DMS79 (cell line): Measurements from ENCODE around the gene LRTM2.

Experiments
- DNase-seq: peaks from one replicate; lab custom pipeline; 2025; lab: John Stamatoyannopoulos, UW

Gene LRTM2

GRCh38 chr12:1842183-1842904 is 22.0 kb downstream of the LRTM2 start:
- DNase-seq: no peak

GRCh38 chr12:1842905-1843640 is 22.7 kb downstream of the LRTM2 start:
- DNase-seq: no peak

GRCh38 chr12:1843641-1844005 is 23.3 kb downstream of the LRTM2 start:
- no peak for DNase-seq

GRCh38 chr12:1844223-1844622 is 23.9 kb downstream of the LRTM2 start:
- no peak for DNase-seq

GRCh38 chr12:1844661-1845409 is 24.5 kb downstream of the LRTM2 start:
- no peak for DNase-seq

GRCh38 chr12:1845427-1845826 is 25.1 kb downstream of the LRTM2 start:
- DNase-seq: no peak

GRCh38 chr12:1845886-1846285 is 25.5 kb downstream of the LRTM2 start:
- DNase-seq: no peak

GRCh38 chr12:1846421-1847405 is 26.3 kb downstream of the LRTM2 start:
- no peak for DNase-seq

- DNase-seq: no peak
Observed at GRCh38 chr12:1847411-1847810, 27.0 kb downstream of the LRTM2 start.

- no peak for DNase-seq
Observed at GRCh38 chr12:1848146-1848545, 27.8 kb downstream of the LRTM2 start.

- no peak for DNase-seq
Observed at GRCh38 chr12:1848745-1849144, 28.4 kb downstream of the LRTM2 start.

- DNase-seq: no peak
Observed at GRCh38 chr12:1851151-1851701, 30.9 kb downstream of the LRTM2 start.

GRCh38 chr12:1852076-1852475 is 31.7 kb downstream of the LRTM2 start:
- DNase-seq: no peak

GRCh38 chr12:1853716-1854115 is 33.4 kb downstream of the LRTM2 start:
- no peak for DNase-seq

GRCh38 chr12:1855241-1855640 is 34.9 kb downstream of the LRTM2 start:
- no peak for DNase-seq

GRCh38 chr12:1857086-1857485 is 36.7 kb downstream of the LRTM2 start:
- no peak for DNase-seq

- no peak for DNase-seq
Observed at GRCh38 chr12:1857821-1858220, 37.5 kb downstream of the LRTM2 start.

GRCh38 chr12:1858456-1858855 is 38.1 kb downstream of the LRTM2 start:
- DNase-seq: no peak

GRCh38 chr12:1859643-1860042 is 39.3 kb downstream of the LRTM2 start:
- DNase-seq: no peak

GRCh38 chr12:1862973-1863372 is 42.6 kb downstream of the LRTM2 start:
- DNase-seq: no peak

- no peak for DNase-seq
Observed at GRCh38 chr12:1863823-1864222, 43.5 kb downstream of the LRTM2 start.
